ENCODE data around the gene INSIG2. TPM values are rescaled to one million over a fixed set of nuclear protein-coding genes. Genes with fewer than 3 reads are reported as not detected.

Gene INSIG2
- total RNA-seq (10 to 100 TPM in 5 of 9 donors, 1 to 10 TPM in 4; 5.1 to 18.2 (median 10.3) TPM), polyA plus RNA-seq (10 to 100 TPM in 1 of 3 donors, 1 to 10 TPM in 2; 5.1 to 17.9 (median 6.8) TPM)
- long read RNA-seq, donor 1, transcript INSIG2-201 (6 exons, 2,590 nt): major isoform, 8 of 15 reads
- long read RNA-seq, donor 1, partial matches to known transcripts: 6 of 15 reads
- long read RNA-seq, donor 1, other reads (novel, unspliced or antisense): 0 of 15 reads
- long read RNA-seq, donor 2, partial matches to known transcripts: 0 of 7 reads
- long read RNA-seq, donor 2, other reads (novel, unspliced or antisense): 0 of 7 reads
- long read RNA-seq, donor 3, partial matches to known transcripts: 0 of 6 reads
- long read RNA-seq, donor 3, other reads (novel, unspliced or antisense): 0 of 6 reads
- long read RNA-seq, donor 4, partial matches to known transcripts: 0 of 3 reads
- long read RNA-seq, donor 4, other reads (novel, unspliced or antisense): 0 of 3 reads
- long read RNA-seq, donor 5, transcript INSIG2-201 (6 exons, 2,590 nt): major isoform, 36 of 40 reads
- long read RNA-seq, donor 5, partial matches to known transcripts: 0 of 40 reads
- long read RNA-seq, donor 5, other reads (novel, unspliced or antisense): 3 of 40 reads
- long read RNA-seq, donor 6, partial matches to known transcripts: 0 of 2 reads
- long read RNA-seq, donor 6, other reads (novel, unspliced or antisense): 1 of 2 reads
- long read RNA-seq, donor 7, partial matches to known transcripts: 0 of 6 reads
- long read RNA-seq, donor 7, other reads (novel, unspliced or antisense): 0 of 6 reads
- long read RNA-seq, donor 8, transcript INSIG2-201 (6 exons, 2,590 nt): major isoform, 13 of 21 reads
- long read RNA-seq, donor 8, partial matches to known transcripts: 6 of 21 reads
- long read RNA-seq, donor 8, other reads (novel, unspliced or antisense): 0 of 21 reads
- long read RNA-seq, donor 9, partial matches to known transcripts: 0 of 5 reads
- long read RNA-seq, donor 9, other reads (novel, unspliced or antisense): 0 of 5 reads
- long read RNA-seq, donor 10, transcript INSIG2-201 (6 exons, 2,590 nt): major isoform, 7 of 9 reads
- long read RNA-seq, donor 10, partial matches to known transcripts: 0 of 9 reads
- long read RNA-seq, donor 10, other reads (novel, unspliced or antisense): 0 of 9 reads

GRCh38 chr2:118088051-118089024 is at the start of gene INSIG2:
TSS of gene INSIG2 (plus strand) at chr2:118088471. CDS start at chr2:118096557, 8,086 bp downstream.
- Histone ChIP-seq H3K27me3 (no peaks in the 10 kb centered on the region), H3K4me1 (replicated peaks in 1 of 2) (peaks cover 7 to 14% of the 10 kb centered on the region in 2 donors), H3K36me3 (replicated peaks in 1 of 2) (no peaks in the 10 kb centered on the region), H3K9me3 (replicated peaks in 1 of 3) (no peaks in the 10 kb centered on the region), H3K27ac (peak within 1 kb of the TSS in 2 of 5 donors; percentile 45 to 71), H3K4me3 (peak within 1 kb of the TSS; percentile 31 to 89 (median 62))
- WGBS, 4 donors: 0 to 2% (median 1%) methylated on average over 36 to 63 of the region's 63 CpGs
- peak; percentile 92 to 97 (median 94) for DNase-seq
- intact Hi-C loops (cut with DNase I): no loop called here
- peak in 1 of 2 donors; percentile 35 for TF ChIP-seq POLR2A (IDR thresholded peaks at IDR 0.05)
- peak in 1 of 6 experiments; percentile 21 for TF ChIP-seq CTCF (IDR thresholded peaks at IDR 0.05)

- Histone ChIP-seq H3K36me3 (replicated peaks in 1 of 2) (no peaks in the 10 kb centered on the region), H3K27me3 (peaks cover 11% of the 10 kb centered on the region), H3K4me1 (replicated peaks in 1 of 2) (no peaks in the 10 kb centered on the region), H3K27ac (no peak overlapping the region), H3K9me3 (replicated peaks in 1 of 3) (peaks cover 0 to 3% (median 0%) of the 10 kb centered on the region in 3 donors), H3K4me3 (no peak overlapping the region)
- TF ChIP-seq CTCF (IDR thresholded peaks at IDR 0.05) (no peak), POLR2A (IDR thresholded peaks at IDR 0.05) (no peak)
- intact Hi-C loops (cut with DNase I): loop anchor here in 1 of 2 donors (10.0 kb wide), 1 partner anchor 814 kb away; no protein-coding TSS in a partner anchor
- WGBS, 4 donors: 62 to 72% (median 69%) methylated on average over 4 to 7 of the region's 7 CpGs
- no peak for DNase-seq
Observed at GRCh38 chr2:118040891-118041290, 47.4 kb upstream of the INSIG2 start.

- H3K9me3 ChIP-seq (replicated peaks in 1 of 3): no peaks in the 10 kb centered on the region
- H3K27me3 ChIP-seq: peaks cover 16% of the 10 kb centered on the region
- H3K4me1 ChIP-seq (replicated peaks in 1 of 2): no peaks in the 10 kb centered on the region
- 64 to 71% (median 68%) methylated on average over 6 of the region's 6 CpGs for WGBS, 4 donors
- no peak overlapping the region for H3K27ac ChIP-seq
- DNase-seq: no peak
- TF ChIP-seq CTCF (IDR thresholded peaks at IDR 0.05): no peak
- no peak for TF ChIP-seq POLR2A (IDR thresholded peaks at IDR 0.05)
- intact Hi-C loops (cut with DNase I): loop anchor here in 1 of 2 donors (10.0 kb wide), 1 partner anchor 811 kb away; no protein-coding TSS in a partner anchor
- no peaks in the 10 kb centered on the region for H3K36me3 ChIP-seq (replicated peaks in 1 of 2)
- H3K4me3 ChIP-seq: no peak overlapping the region
Observed at GRCh38 chr2:118044103-118044716, 44.1 kb upstream of the INSIG2 start.

All from adrenal gland (tissue), 19 donors.